Activated CD4-positive, alpha-beta T cell treated with anti-CD3 and anti-CD28 coated beads for 4 hours (primary cell): ENCODE data around the gene SLC6A12.

Experiments used
- DNase-seq, 2 donors: peaks; one replicate each; pipeline ENCODE4 v3.0.0-alpha.2; 2020

Gene SLC6A12

GRCh38 chr12:212715-213526 is 1.0 kb downstream of the SLC6A12 start:
- no peak for DNase-seq

GRCh38 chr12:212415-212714 is 1.6 kb downstream of the SLC6A12 start:
- no peak for DNase-seq

GRCh38 chr12:211639-212414 is 2.1 kb downstream of the SLC6A12 start:
- DNase-seq: no peak

- no peak for DNase-seq
Measured at GRCh38 chr12:211142-211465, 2.9 kb downstream of the SLC6A12 start.

GRCh38 chr12:210277-211141 is 3.4 kb downstream of the SLC6A12 start:
- no peak for DNase-seq

- no peak for DNase-seq
Measured at GRCh38 chr12:209851-210250, 4.1 kb downstream of the SLC6A12 start.

- no peak for DNase-seq
Measured at GRCh38 chr12:209246-209645, 4.7 kb downstream of the SLC6A12 start.

GRCh38 chr12:208813-209212 is 5.1 kb downstream of the SLC6A12 start:
- no peak for DNase-seq

- no peak for DNase-seq
Measured at GRCh38 chr12:207804-208203, 6.2 kb downstream of the SLC6A12 start.

GRCh38 chr12:206746-207440 is 7.1 kb downstream of the SLC6A12 start:
- no peak for DNase-seq

GRCh38 chr12:205026-205425 is 8.9 kb downstream of the SLC6A12 start:
- no peak for DNase-seq

- no peak for DNase-seq
Measured at GRCh38 chr12:204261-204678, 9.7 kb downstream of the SLC6A12 start.

GRCh38 chr12:203462-204260 is 10.3 kb downstream of the SLC6A12 start:
- DNase-seq: no peak

GRCh38 chr12:203074-203461 is 10.9 kb downstream of the SLC6A12 start:
- no peak for DNase-seq

- DNase-seq: no peak
Measured at GRCh38 chr12:202081-202731, 11.8 kb downstream of the SLC6A12 start.

- DNase-seq: no peak
Measured at GRCh38 chr12:201361-201760, 12.6 kb downstream of the SLC6A12 start.

GRCh38 chr12:198705-199104 is 15.3 kb downstream of the SLC6A12 start:
- DNase-seq: no peak

- DNase-seq: no peak
Measured at GRCh38 chr12:197911-198695, 15.9 kb downstream of the SLC6A12 start.

- no peak for DNase-seq
Measured at GRCh38 chr12:197347-197746, 16.6 kb downstream of the SLC6A12 start.

- no peak for DNase-seq
Measured at GRCh38 chr12:196436-196835, 17.5 kb downstream of the SLC6A12 start.

GRCh38 chr12:195951-196350 is 18.0 kb downstream of the SLC6A12 start:
- no peak for DNase-seq
